ENCODE results near the gene LAIR2. TPM values are rescaled to one million over a fixed set of nuclear protein-coding genes. Genes with fewer than 3 reads are reported as not detected.

Gene LAIR2
- total and polyA plus RNA-seq, 2 of the 13 experiments (the other 11 are each of a cell fraction or from before 2014, with no cell fraction given): 1.3 to 1.9 TPM

DNA sequence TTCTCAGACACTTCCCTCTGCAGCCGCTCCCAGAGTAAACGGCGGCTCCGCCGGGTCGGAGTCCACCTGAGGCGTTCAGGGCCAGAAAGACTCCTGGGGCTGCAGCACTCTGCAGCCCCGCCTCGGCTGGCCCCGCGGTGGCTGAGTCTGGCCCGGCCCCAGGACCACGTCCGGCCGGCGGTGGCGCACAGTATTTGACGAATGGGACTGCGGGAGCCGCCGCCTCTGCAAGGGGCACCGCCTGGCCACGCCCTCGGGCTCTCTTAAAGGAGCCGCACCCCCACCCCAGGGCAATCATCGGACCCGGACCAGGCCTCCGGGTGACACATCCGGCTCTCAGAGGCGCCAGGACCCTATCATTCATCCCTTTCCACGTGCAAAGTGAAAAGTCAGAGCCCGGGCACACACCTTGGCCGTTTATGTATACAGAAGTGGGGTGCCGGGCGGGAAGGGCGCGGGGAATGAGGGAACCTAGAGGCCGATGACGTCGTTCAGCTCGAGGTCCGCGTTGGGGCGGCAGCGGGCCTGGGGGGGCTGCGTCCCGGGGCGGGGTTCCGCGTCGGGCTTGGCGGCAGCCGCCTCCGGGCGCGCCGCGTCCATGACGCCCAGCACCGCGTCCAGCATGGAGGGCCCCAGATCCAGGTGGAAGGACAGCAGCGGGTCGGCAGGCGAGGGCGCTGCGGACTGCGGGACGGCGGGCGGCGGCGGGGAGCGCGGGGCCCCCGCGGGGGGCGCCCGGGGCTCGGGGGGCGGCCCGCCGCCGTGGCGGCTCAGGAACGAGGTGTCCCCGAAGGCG is 37.8 kb upstream of the LAIR2 start (continued):
- no peak for TF ChIP-seq ZNF33B (CRISPR knock-in tag; IDR thresholded peaks at IDR 0.05)
- no peak for TF ChIP-seq MBD4 (IDR thresholded peaks at IDR 0.05; ENCODE audit: borderline replicate concordance, low read length)
- TF ChIP-seq, protein P1, sequence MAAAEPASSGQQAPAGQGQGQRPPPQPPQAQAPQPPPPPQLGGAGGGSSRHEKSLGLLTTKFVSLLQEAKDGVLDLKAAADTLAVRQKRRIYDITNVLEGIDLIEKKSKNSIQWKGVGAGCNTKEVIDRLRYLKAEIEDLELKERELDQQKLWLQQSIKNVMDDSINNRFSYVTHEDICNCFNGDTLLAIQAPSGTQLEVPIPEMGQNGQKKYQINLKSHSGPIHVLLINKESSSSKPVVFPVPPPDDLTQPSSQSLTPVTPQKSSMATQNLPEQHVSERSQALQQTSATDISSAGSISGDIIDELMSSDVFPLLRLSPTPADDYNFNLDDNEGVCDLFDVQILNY (CRISPR knock-in tag; conservative IDR thresholded peaks at IDR 0.05): no peak
- TF ChIP-seq, protein P2, sequence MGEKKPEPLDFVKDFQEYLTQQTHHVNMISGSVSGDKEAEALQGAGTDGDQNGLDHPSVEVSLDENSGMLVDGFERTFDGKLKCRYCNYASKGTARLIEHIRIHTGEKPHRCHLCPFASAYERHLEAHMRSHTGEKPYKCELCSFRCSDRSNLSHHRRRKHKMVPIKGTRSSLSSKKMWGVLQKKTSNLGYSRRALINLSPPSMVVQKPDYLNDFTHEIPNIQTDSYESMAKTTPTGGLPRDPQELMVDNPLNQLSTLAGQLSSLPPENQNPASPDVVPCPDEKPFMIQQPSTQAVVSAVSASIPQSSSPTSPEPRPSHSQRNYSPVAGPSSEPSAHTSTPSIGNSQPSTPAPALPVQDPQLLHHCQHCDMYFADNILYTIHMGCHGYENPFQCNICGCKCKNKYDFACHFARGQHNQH (CRISPR knock-in tag; IDR thresholded peaks at IDR 0.05): no peak; the same call in 1 of the 2 replicates
- TF ChIP-seq ZNF382 (CRISPR knock-in tag; IDR thresholded peaks at IDR 0.05; ENCODE audit: borderline replicate concordance): no peak
- TF ChIP-seq, protein P3, sequence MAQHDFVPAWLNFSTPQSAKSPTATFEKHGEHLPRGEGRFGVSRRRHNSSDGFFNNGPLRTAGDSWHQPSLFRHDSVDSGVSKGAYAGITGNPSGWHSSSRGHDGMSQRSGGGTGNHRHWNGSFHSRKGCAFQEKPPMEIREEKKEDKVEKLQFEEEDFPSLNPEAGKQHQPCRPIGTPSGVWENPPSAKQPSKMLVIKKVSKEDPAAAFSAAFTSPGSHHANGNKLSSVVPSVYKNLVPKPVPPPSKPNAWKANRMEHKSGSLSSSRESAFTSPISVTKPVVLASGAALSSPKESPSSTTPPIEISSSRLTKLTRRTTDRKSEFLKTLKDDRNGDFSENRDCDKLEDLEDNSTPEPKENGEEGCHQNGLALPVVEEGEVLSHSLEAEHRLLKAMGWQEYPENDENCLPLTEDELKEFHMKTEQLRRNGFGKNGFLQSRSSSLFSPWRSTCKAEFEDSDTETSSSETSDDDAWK (CRISPR knock-in tag; IDR thresholded peaks at IDR 0.05): no peak
- TF ChIP-seq ZNF136 (CRISPR knock-in tag; IDR thresholded peaks at IDR 0.05; ENCODE audit: low read depth): no peak
- TF ChIP-seq ZBTB3 (CRISPR knock-in tag; IDR thresholded peaks at IDR 0.05; ENCODE audit: borderline replicate concordance, low read depth): no peak
- TF ChIP-seq, protein P4, sequence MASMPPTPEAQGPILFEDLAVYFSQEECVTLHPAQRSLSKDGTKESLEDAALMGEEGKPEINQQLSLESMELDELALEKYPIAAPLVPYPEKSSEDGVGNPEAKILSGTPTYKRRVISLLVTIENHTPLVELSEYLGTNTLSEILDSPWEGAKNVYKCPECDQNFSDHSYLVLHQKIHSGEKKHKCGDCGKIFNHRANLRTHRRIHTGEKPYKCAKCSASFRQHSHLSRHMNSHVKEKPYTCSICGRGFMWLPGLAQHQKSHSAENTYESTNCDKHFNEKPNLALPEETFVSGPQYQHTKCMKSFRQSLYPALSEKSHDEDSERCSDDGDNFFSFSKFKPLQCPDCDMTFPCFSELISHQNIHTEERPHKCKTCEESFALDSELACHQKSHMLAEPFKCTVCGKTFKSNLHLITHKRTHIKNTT (CRISPR knock-in tag; IDR thresholded peaks at IDR 0.05): no peak
- peak; percentile 52; the same call in 1 of the 2 replicates for TF ChIP-seq RAD21 (CRISPR knock-in tag; IDR thresholded peaks at IDR 0.05)
- TF ChIP-seq ZNF317 (CRISPR knock-in tag; IDR thresholded peaks at IDR 0.05): 0 out of 2 replicates have a peak, but pooled peaks have one; percentile 50
- no peak for TF ChIP-seq ZNF274 (CRISPR knock-in tag; IDR thresholded peaks at IDR 0.05)
- TF ChIP-seq, protein P5, sequence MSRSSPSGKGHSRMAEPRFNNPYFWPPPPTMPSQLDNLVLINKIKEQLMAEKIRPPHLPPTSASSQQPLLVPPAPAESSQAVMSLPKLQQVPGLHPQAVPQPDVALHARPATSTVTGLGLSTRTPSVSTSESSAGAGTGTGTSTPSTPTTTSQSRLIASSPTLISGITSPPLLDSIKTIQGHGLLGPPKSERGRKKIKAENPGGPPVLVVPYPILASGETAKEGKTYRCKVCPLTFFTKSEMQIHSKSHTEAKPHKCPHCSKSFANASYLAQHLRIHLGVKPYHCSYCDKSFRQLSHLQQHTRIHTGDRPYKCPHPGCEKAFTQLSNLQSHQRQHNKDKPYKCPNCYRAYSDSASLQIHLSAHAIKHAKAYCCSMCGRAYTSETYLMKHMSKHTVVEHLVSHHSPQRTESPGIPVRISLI (CRISPR knock-in tag; IDR thresholded peaks at IDR 0.05; ENCODE audit: borderline replicate concordance): no peak
- TF ChIP-seq HDAC6 (IDR thresholded peaks at IDR 0.05; ENCODE audit: low read depth, low read length): no peak
- TF ChIP-seq DPF2 (CRISPR knock-in tag; IDR thresholded peaks at IDR 0.05; ENCODE audit: borderline replicate concordance, low read depth): no peak
- TF ChIP-seq ELF3 (CRISPR knock-in tag; IDR thresholded peaks at IDR 0.05): no peak
- no peak for TF ChIP-seq U2AF1 (optimal IDR thresholded peaks at IDR 0.05; ENCODE audit: low read depth, low read length)
- no peak for TF ChIP-seq ZKSCAN5 (CRISPR knock-in tag; IDR thresholded peaks at IDR 0.05)
- TF ChIP-seq ZNF550 (CRISPR knock-in tag; IDR thresholded peaks at IDR 0.05; ENCODE audit: borderline replicate concordance): no peak
- no peak for TF ChIP-seq BHLHE40 (IDR thresholded peaks at IDR 0.05; ENCODE audit: low read length)
- TF ChIP-seq KLF16 (CRISPR knock-in tag; IDR thresholded peaks at IDR 0.05): peak in 1 of 2 experiments; percentile 51; a peak in 1 of 4 replicates
- TF ChIP-seq, protein P6, sequence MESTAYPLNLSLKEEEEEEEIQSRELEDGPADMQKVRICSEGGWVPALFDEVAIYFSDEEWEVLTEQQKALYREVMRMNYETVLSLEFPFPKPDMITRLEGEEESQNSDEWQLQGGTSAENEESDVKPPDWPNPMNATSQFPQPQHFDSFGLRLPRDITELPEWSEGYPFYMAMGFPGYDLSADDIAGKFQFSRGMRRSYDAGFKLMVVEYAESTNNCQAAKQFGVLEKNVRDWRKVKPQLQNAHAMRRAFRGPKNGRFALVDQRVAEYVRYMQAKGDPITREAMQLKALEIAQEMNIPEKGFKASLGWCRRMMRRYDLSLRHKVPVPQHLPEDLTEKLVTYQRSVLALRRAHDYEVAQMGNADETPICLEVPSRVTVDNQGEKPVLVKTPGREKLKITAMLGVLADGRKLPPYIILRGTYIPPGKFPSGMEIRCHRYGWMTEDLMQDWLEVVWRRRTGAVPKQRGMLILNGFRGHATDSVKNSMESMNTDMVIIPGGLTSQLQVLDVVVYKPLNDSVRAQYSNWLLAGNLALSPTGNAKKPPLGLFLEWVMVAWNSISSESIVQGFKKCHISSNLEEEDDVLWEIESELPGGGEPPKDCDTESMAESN (CRISPR knock-in tag; conservative IDR thresholded peaks at IDR 0.05): 0 out of 2 replicates have a peak, but pooled peaks have one; percentile 26
